ENCODE data around the gene AGAP1.
"Not testable (repeated sequence)": the region's sequence is repeated elsewhere in the genome, so short reads cannot be mapped to it uniquely, and the experiment has no call there.

AGAP1 gene

DNA sequence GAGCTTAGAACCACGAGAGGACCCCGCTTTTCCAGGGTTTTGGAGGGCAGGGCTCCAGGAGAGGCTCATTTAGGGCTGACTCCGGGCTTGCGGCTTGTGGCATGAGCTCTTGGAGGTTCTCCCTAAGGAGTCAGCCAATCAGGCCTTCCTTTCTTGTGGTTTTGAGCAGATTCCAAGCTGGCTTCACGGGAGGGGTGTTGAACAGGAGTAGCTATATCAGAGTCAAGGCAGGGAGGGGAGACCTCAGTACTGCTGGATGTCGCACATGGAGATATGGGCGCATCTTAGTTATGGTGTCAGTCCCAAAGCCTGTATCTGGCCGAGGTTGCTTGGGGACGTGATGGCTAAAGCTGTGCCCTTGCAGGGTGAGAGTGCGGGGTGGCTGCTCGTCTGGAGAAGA is 98.6 kb downstream of the AGAP1 start:
- DNase-seq (ENCODE audit: low read depth in 2 of 2): no peak

DNA sequence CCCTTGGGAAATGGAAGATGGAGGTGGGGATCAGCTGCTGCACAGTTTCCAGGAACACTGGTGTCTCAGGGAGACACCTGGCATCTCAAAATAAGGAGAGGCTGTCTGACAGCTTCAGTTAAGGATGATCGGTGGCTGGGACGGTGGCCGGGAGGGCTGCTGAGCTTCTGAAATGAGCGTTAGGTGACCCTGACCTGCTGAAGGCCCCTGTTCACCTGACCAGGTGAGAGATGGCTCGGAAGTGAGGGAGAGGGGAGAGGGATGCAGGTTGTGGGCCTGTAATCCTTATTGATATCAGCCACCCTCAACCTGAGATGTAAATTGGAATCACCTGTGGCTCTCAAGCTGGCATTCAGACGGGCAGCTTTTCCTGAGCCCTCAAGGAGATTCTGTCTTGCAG is 99.0 kb downstream of the AGAP1 start:
- no peak for DNase-seq (ENCODE audit: low read depth in 2 of 2)

DNA sequence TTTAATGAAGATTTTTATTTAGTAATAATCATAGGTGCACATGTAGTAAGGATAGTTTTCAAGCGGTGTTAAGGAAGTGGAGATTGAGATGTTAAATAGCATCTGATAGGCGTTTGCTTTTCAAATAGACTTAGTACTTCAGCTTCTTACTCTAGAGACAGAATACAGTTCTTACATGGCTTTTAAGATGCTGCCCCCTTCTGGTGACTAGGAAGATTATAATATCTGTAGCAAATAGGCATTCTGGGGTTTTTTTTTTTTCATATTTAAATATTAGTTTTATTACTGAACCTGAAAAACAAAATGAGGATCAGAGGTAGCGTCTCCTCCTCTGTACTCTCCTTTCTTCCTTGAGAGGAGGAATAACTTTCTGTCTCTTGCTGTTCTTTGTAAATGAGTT is 100.2 kb downstream of the AGAP1 start:
- DNase-seq (ENCODE audit: low read depth in 2 of 2): no peak

DNA sequence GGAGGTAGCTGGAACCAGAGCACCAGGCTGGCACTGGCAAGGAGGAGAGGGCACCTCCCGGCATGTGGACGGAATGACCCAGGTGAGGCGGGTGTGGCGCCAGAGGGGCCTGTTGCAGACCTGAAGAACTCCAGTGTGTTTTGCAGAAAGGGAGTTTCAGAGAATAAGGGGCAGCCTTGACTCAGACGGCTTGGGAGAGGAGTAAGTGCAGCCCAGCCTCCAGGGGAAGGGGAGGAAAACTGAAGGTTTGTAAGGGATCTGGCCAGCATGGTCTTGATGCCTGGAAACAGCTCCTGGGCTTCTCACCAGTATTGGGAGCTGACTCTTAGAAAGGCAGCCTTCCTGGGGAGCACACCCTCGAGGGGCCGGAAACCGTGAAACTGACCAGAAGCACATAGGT is 101.1 kb downstream of the AGAP1 start:
- no peak for DNase-seq (ENCODE audit: low read depth in 2 of 2)

DNA sequence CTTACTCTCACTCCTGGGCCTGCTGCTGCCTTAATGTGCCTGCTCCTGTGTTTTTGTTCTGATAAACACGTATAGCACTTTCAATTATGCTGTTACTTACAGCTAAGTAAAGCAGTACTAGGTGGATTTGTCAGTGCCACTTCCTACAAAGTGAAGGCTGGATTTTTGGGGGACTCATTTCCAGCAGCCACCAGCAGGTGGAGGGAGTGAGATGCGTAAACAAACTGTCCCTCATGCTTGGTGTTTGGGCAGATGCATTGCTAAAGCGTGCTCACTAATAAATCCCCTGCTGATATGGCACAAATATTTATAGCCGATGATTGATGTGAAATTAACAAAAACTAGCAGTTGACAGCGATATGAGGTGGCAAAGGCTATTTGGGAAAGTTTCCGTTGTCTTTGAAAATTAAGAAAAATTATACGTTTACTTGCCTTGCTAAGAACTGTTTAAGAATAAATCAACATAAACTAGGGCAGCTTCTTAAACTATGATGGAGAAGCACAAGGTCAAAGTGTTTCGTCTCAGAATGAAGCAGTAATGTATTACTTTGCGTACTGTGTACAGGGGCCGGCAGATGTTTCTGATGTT is 101.7 kb downstream of the AGAP1 start:
- DNase-seq (ENCODE audit: low read depth in 2 of 2): no peak

DNA sequence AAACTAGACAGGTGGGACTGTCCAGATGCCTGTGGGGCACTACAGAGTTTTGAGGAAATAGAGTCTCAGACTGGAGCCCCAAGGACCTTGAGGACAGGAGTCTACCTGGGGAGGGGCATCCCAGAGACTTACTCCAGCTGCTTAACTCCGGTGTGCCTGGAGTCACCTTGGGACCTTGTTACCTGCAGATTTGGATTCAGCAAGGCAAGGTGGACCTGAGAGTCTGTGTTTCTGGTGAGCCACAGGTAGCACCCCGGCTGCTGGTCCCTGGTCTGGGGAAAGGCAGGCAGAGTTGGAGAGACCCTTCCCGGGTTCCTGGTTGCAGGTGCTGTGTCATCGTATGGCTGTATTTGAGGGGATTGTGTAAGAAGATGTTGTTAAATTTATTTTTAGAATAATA is 102.4 kb downstream of the AGAP1 start:
- no peak for DNase-seq (ENCODE audit: low read depth in 2 of 2)

DNA sequence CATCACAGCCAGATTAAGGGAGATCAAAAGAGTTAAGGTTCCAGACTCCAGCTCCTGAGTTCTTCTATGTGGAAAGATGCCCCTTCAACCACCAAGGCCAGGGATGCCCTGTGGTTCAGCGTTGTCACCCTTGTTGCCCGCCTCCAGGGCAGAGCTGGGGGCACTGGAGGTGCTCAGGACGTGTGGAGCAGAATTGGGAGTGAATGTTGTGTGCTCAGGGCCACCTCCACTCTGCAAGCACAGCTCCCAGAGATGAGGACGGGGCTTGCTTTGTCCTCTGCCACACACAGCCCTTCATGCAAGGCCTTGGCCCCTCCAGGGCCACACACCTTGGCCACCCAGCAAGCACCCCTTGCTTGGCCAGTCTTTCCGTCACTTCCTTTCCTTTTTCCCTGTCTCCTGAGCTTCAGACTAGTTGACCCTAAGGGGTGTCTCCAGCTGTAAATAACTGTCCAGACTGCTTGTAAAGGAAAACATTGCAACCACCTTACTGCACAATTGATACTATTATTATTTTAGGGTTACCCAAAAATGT is 103.3 kb downstream of the AGAP1 start:
- no peak for DNase-seq (ENCODE audit: low read depth in 2 of 2)

DNA sequence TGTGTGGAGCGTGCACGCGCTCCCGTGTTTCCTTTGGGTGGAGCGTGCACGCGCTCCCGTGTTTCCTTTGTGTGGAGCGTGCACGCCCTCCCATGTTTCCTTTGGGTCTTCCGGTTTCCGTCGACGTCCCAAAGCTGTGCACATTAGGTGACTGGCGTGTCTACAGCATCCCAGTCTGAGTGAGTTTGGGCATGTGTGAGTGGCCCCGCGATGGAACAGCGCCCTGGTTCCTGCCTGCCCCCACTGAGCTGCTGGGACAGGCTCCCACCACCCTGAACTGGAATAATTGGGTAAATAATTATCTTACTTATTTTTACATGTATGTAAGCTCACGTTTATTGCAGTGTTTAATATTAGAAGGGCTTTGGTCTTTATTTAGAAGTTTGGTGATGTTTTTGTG is 104.2 kb downstream of the AGAP1 start:
- no peak for DNase-seq (ENCODE audit: low read depth in 2 of 2)

DNA sequence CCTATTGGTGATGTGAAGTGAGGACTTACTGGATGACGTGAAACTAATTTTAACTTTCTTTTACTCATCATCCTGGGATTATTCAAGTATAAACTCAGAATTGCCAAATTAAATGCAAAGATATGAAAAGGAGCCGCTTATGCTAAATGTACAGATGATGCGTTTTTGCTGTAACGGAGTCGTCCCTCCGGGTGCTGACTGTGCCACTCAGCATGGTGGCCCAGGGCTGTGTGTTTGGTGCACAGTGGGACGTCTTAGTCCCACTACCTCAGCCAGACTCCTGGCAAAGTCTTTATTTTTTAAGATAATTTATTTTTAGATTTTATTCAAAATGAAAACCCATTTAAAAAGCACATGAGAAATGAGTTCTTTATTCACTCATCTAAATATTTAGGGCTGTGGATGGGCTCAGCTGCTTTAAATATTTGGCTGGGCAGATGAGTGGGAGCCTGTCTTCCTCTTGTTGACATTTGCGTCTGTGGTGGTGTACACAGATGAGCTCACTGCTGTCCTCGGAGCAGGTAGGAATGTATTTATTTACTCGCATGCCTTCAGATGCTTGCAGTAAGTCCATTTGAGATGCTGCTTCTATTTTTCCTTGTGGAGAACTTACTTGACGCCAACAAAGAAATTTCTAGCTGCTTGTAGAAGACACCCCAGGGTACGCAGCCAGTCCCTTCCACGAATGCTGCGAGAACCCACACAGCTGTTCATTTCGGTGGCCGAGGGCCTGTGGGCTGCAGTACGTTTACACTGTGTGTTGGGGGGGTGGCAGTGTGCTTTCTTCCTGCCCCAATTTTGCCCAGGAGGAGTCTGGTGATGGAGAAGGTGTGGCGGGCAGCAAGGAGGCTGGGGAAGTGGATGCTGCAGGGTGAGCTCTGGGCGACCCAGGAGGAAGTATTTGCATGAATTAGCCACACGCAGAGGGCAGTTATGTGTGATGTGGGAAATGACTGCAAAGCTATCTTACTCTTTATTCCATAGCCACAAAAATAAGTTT is 105.0 kb downstream of the AGAP1 start:
- DNase-seq (ENCODE audit: low read depth in 2 of 2): no peak

DNA sequence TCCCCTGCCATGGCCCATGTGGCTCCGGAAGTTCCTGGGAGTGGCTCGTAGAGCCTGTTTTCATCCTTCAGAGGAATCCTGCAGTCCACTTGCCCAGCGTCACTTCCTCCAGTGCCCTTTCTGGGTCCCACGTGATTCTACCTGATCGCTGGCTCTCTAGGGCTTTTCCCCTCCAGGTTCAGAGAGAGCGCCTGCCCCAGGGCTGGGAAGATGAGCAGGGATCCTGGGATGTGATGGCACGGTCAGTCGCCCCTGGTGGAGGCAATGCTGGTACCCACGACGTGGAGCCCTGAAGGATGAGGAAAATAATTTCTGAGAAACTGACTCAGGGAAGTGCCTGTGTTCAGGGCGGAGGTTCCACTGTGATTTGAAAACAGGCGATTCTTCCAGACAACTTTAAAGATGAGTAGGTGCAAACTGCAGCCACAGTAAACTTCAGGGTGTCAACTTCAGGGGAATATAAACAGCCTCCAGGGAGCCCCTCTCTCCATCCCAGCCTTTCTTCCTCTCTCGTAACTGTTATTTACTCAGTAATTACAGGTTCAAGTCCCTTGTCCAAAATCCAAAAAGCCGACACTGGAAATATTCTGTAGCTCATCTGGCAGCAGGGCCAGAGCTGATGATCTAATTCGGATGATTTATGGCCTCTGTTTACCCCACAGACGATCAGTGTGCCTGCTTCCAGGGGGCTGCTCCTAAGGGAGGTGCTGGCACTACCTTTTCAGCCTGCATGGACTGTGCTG is 105.9 kb downstream of the AGAP1 start:
- DNase-seq (ENCODE audit: low read depth in 2 of 2): no peak

DNA sequence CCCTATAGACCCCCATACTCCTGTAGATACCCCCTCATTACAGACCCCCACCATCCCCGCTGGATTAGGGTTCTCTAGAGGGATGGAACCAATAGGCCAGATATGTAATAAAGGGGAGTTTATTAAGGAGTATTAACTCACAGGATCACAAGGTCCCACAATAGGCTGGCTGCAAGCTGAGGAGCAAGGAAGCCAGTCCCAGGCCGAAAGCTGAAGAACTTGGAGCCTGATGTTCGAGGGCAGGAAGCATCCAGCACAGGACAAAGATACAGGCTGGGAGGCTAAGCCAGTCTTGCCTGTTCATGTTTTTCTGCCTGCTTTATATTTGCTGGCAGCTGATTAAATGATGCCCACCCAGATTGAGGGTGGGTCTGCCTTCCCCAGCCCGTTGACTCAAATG is 106.6 kb downstream of the AGAP1 start:
- no peak for DNase-seq (ENCODE audit: low read depth in 2 of 2)

DNA sequence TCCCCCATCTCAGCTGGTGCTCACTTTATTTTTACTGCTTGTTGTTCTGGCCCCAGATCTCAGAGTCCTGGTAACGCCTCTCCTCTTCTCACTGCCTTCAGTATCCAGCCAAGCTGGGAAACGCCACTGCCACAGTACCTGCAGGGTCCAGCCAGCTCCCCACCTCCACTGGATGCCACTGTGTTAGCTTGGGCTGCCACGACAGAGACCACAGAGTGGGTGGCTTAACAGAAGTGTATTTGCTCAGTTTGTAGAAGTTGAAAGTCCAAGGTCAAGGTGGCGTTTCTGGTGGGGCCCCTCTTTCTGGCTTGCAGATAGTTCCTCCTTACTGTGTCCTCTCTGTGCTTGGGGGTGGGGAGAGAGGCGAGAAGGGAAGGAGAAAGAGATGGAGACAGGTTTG is 107.1 kb downstream of the AGAP1 start:
- no peak for DNase-seq (ENCODE audit: low read depth in 2 of 2)

DNA sequence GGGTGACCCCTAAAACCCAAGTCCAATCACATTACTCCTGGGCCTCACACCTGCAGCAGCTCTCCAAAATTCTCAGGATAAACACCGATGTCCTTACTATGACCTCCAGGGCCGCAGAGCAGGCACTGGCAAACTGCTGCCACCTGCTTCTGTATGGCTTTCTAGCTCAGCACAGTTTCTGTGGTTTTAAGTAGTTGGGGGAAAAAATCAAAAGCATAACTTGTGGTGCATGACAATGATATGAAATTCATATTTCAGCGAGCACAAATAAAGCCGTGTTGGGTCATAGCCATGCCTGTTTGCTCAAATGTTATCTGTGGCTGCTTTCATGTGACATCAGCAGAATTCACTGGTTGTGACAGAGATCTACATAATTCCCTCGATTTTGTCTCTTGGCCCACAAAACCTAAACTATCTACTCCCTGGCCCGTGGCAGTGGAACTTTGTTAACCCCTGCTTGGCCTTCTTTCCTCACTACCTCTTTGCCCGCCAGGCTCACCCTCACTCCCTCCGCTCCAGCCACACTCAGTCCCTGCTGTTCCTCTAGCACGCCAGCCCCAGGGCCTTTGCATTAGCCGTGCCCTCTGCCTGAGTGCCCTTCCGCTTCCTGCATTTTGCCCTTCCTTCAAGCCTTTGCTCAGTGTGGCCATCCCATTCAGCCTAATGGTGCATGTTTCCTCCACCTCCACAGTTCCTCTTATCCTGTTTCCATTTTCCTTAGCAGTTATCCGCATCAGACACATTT is 108.3 kb downstream of the AGAP1 start:
- DNase-seq (ENCODE audit: low read depth in 2 of 2): no peak

DNA sequence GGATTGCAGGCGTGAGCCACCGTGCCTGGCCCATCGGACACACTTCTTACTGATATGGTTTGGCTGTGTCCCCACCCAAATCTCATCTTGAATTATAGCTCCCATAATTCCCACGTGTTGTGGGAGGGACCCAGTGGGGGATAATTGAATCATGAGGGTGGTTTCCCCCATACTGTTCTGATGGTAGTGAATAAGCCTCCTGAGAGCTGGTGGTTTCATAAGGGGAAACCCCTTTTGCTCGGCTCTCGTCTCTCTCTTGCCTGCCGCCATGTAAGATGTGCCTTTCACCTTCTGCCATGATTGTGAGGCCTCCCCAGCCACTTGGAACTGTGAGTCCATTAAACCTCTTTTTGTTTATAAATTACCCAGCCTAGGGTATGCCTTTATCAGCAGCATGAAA is 109.1 kb downstream of the AGAP1 start:
- DNase-seq (ENCODE audit: low read depth in 2 of 2): not testable (repeated sequence)

DNA sequence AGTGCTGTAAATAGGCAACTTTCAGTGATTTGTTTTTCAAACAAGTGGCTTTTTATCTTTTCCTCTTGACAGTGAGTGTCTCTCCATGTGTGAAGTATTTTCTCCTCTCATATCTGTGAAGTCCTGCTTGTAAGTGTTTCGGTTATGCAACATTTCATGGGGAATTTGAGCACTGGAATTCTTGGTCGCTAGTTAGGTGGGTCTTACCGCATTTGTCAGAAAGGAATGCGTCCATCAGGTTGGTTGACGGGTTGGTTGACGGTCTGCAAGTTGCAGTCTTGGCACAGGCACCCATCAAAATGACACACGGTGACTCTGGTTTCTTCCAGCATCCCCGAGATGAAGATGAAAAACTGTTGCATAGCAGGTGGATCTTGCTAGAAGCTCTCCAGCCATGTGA is 109.8 kb downstream of the AGAP1 start:
- DNase-seq (ENCODE audit: low read depth in 2 of 2): no peak

DNA sequence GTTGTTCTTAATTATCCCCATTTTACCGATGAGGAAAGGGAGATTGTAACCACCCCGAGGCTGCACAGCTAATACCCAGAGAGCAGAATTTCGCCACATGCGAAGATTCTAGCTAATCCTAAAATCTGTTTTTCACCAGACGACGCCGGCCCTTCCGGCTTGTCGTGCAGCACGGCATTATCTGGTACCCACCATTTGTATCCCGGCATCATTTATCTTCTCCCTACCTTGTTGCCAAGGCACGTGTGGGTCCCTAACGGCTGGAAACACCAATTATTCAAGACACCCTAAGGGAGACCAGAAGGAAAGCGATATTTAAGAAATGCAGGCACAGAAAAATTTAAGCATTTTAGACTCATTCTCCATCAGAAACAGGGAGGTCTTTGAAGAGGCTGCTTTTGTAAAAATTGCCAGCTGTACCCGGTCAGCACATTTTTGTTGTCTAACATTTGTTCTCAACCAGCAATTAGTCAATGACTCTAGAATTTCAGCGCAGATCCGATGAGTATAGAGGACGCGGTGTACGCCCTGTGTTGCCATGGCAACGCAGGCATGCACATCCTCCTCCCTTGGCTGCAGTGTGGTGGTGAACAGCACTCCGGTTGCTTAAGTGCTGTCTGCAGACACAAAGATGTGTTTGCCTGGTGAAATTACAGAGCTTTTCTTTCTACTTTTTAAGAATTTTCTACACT is 111.6 kb downstream of the AGAP1 start:
- no peak for DNase-seq (ENCODE audit: low read depth in 2 of 2)

DNA sequence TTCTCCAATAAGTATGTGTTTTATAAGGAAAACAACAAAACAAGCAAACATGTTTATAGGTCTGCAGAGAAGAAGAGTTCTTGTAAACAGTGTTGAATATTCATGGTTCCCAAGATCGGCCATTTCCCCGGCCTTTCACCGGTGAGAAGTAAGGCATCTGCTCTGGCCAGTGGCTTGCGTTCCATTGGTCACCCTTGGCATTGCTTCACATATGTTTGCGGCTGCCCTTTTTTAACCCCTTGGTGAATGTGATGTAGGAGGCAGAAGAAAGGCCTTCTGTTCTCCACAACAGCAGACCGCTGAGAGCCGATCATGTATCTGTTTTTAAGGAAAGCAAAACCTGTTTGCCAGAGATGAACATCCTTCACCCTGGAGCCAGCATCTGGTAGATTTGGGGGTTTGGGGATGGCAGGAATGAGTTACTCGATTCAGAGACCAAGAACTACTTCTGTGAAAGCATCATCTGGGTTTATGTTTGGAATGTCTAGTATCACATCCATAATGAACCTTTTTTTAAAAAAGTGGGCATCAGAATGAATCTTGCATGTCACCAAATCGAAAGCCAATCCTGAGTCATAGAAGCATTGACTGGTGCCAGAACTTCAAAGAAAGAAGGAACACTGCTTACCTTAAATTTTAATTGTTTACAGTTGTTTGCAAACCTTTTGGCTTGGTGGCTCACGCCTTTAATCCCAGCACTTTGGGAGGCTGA is 112.3 kb downstream of the AGAP1 start:
- DNase-seq (ENCODE audit: low read depth in 2 of 2): no peak

DNA sequence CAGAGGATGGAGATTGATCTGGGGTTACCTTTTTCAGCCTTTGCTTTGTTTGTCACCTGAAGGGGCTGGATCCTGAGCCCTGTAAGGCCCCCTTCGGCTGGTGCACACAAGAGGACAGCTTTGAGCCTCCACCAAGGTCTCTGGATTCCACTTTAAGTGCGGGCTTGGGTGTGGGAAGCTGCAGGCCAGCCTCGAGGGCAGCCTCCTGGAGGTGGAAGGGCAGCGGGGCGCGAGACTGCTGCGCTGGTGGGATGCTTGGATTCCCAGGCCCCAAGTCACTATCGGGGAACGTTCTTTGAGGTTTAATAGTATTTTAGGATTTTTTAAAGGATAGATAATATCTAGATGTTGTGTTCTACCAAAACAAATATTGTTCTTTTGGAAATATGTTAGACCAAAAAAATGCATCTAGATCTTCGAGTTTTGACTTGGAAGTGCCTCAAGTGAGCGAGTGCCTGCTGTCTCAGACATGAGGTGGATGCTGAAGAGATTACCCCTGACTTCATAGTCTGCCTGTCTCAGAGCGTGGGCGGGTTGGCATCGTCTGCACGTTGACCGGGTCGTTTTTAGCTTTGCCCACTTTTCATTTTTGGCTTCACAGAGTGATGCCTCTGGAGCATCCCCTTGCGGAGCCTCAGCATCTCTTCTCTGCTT is 113.8 kb downstream of the AGAP1 start:
- DNase-seq (ENCODE audit: low read depth in 2 of 2): no peak

DNA sequence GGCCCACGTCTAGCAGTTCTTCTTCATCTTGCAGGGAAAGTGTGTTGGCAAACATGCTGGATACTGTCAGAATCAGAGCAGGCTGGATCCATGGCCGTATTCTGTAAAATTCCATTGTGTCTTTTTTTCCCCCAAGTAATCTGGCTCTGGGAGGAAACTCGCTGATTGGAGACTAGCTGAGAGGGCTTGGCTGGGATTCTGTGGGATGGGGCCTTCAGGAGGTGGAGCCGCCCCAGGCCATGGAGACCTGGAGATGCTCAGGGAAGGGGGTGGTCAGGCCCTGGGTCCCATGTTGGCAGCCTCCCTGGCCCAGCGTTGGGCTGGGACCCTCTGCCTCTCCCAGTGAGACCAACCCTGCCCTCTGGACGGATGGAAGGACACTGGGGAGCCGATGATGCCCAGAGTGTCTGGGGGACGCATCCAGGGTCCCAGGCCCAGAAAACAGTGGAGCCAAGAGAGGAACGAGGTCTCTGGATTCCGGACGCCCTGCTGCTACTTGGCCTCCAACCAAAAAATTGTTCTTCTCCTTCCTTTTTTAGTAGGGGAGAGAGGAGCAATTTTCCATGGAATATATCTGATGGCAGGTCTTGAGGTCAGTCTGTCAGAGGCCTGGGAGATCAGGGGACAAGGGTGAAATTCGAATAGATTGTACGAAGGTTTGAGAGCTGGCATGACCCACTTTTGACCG is 114.5 kb downstream of the AGAP1 start:
- no peak for DNase-seq (ENCODE audit: low read depth in 2 of 2)
